NCI-H187 treated with DMSO at 0.1 percent for 48 hours (cell line): ENCODE results near the gene CCDC85B.

Source experiments
- DNase-seq: peaks from one replicate; lab custom pipeline; 2025; lab: John Stamatoyannopoulos, UW

Gene CCDC85B

DNA sequence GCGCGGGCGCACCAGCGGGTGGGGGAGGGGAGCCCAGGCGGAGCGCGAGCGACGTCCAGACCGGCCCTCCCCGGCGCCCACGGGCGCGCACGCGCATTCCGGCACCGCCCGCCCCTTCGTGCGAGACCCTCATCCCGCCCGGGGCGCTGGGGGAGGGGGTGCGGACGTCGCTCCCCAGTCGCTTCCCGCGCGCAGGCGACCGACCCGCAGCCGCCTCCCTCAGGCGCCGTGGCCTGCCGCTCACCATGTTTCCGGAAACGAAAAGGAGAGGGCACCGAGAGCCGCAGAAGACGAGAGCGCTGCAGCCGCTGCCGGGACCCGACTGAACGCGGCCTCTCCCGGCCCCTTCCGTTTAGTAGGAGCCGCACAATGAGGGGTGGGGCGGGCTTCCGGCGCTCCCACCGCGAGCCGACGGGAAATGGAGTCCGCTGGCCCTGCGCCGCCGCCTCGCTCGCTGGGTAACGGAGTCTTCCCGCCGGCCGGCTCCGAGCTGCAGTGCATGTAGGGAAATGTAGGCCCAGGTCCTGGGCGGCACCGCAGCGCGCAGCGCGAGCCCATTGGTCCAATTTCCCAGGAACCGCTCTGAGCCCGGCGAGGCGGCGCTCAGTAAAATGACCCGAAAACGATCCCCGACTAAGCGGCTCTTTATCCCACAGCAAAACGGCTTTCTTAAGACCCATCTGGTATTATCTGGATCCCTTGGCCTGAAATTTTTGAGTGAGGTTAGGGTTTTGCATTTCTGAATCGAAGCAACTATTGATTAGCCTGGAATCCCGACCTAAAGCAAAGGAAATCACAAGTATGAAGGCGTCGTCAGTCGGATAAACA is 32.4 kb upstream of the CCDC85B start, which contains the start of gene CFL1:
TSS of gene CFL1 (minus strand) at position 328 of the 828 bp plus-strand sequence. CDS start at position 247, 81 bp downstream.
- DNase-seq = peak; percentile 78

GRCh38 chr11:65858681-65859087 is 31.8 kb upstream of the CCDC85B start:
- no peak for DNase-seq

DNA sequence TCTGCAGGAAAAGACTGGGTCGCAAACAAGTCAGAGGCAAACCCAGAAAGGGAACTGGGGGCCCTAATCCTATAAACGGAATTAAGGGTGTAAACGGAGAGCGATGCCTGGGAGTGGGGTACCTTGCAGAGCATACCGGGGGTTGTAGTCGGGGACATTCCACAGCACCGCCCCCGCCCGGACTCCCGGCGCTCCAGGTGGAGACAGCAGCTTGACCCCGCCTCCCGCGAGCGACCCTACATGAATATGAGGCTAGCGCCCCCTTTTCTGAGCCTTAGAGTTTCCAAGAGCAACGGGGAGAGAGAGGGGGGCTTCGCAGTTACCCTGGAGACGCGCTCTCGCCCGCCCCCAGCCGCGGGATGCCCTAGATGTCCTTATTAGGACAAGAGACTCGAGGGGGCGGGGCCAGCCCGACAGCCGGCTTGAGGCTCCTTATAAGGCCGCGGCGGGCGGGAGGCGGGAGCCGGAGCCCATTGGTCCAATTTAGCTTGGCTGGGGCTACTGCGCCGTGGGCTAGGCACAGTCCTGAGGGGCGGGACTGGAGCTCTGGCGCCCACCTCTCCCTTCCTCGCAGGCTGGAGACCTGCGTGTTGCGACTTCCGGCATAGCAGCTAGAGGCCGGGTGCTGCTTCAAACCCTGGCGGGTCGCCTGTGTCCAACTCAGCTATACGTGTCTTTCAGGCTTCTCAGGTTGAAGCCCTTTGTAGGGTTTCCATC is 31.2 kb upstream of the CCDC85B start:
- DNase-seq = peak; percentile 68

DNA sequence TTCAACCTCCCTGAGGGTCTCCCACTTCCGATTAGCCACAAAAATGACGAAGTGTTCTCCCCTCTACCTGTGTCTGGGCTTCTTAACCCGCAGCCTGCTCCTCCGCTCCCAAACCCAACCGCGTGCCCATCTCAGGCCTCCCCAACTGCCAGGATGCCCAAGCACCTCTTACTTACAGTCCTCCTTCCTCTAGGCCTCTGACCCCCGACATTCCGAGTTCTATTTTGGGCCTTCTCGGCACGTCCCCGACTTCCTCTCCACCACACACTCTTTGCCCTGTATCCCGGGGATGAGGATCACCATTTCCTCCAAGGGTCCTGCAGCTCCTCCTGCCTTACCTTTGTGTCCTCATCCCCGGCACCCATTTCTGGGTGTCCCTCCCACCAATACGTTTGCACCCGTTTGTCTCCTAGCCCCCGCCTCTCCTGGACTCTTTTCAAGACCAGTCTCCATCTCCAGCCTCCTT is 30.6 kb upstream of the CCDC85B start:
- no peak for DNase-seq

- peak; percentile 75 for DNase-seq
Measured at GRCh38 chr11:65860278-65861164, 30.0 kb upstream of the CCDC85B start, which contains the start of gene MUS81. TSS of gene MUS81 (plus strand) at chr11:65860433. CDS start at chr11:65860754, 321 bp downstream.

- no peak for DNase-seq
Measured at GRCh38 chr11:65861165-65861505, 29.3 kb upstream of the CCDC85B start.

GRCh38 chr11:65861533-65862183 is 28.8 kb upstream of the CCDC85B start:
- no peak for DNase-seq

- no peak for DNase-seq
Measured at GRCh38 chr11:65862191-65862735, 28.2 kb upstream of the CCDC85B start.

GRCh38 chr11:65862941-65863888 is 27.3 kb upstream of the CCDC85B start:
- DNase-seq = no peak

DNA sequence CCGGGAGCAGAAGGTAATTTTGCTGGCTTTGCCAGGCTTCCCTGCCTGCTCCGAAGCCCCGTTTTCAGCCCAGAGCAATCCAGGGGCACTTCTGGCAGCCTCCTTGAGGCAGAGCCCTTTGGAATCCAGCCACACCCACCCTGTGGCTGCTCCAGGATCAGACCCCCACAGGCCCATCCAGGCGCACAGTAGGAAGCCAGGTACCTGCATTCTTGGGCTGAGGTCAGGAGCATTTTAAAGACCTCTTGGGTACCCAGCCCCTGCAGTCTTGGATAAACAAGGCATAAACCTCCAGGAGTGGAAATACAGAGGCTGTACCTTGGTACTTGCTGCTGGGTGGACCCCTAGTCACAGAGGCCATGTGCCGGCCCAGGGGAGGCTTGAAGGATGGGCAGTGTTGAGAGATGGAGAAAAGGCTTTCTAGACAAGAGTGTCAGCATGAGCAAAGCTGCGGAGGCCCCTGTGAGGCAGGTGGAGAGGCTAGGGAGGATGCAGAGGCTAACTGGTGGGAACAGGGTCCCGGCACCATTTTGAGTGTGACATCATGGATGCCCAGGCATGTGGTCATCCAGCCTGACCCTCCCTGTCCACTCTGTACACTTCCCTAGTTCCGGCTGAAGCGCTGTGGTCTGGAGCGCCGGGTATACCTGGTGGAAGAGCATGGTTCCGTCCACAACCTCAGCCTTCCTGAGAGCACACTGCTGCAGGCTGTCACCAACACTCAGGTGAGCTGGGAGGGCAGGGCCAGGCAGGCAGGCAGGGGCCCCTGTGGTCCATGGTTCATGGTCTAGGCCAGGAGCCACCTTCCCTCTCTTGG is 26.4 kb upstream of the CCDC85B start:
- DNase-seq = no peak

GRCh38 chr11:65864706-65865471 is 25.6 kb upstream of the CCDC85B start:
- DNase-seq = no peak

GRCh38 chr11:65865550-65866172 is 24.8 kb upstream of the CCDC85B start:
- DNase-seq = no peak

DNA sequence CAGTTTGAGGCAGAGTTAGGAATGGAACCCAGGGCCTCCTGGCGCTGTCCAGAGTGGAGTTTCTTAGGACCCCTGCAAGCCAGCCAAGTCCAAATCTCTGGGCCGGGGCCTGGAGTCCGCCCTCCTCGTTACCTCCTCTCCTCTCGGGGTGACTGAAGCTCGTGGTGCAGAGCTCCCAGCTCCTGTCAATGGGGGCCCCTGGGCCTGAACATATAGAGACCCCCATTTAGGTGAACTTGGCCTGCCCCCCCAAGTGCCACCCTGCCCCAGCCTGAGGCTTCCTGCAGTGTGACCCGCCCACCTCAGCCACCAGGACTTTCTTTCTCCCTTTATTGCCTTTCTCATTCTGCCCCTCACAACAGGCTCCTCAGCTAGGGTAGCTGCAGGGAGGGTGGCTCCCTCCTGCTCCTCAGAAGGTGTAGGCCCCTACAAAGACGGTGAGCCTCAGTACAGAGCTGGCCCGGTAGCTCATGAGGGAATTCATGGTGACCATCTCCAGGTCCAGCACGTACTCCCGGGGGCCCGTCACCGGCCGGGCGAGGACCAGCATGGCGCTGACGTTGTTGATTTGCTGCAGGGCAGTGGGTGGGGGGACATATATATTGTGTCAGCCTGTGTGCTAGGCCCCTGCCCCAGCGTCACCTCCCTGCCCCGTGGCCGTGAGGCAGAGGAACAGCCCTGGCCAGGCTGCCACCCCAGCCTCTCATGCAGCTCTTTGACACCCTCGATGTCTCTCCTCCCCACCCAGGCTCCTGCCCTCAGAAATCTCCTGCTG is 23.8 kb upstream of the CCDC85B start:
- no peak for DNase-seq

DNA sequence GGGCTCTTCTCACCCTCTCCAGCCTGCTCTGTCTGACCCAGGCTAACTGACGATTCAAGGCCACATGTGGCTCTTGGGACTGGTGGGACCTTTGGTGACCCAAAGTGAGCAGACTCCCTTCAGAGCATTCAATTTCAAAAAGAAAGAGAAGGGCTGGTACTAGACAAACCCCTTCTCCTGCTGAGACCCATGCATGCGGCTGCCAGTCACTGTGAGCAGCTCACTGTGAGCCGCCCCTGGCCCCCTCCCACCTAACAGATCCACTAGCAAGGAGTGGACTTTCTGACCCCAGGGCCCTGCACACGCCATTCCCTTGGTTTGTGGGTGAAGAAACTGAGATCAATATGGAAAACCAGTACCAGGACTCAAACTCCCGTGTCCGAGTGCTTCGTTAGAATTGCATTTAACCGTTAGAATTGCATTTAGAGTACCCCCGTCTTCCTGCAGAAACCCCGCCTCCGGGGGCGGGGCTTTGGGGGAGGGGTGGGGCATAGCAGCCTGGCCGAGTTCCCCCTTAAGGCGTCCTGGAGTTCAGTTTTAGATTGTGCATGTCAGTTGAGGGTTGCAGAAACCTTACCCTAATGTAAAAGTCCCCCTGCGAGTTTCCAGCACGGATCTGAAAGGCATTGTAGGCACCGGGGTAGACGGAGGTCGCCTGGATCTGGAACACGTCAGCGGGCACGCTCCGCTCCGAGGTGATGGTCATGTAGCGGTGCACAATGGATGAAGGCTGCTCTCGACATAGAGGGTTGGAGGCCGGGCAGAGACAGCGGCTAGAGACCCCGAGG is 23.0 kb upstream of the CCDC85B start:
- no peak for DNase-seq

DNA sequence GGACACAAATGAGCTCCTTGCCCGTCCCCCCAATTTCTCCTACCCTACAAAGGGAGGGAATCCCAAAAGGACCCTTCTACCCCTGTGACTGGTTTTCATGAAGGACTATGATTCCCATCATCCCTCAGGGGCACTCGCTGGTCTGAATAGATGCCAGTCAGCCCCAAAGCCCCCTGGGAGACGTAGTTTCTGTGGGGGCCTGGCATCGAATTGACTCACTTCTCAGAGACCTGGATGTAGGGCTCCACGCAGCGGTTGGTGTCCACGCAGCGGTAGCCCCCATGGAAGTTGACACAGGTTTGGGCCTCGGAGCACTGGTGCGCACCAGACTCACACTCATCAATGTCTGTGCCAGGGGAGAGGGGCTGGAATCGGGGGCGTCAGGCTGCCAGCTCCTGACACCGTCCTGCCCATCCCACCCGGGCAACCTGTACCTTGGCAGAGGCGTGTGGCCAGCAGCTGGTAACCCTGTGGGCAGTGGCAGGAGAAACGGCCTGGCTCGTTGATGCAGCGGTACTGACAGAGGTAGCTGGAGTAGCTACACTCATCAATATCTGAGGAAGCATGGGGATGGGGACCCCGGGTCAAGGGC is 22.3 kb upstream of the CCDC85B start:
- DNase-seq = no peak

DNA sequence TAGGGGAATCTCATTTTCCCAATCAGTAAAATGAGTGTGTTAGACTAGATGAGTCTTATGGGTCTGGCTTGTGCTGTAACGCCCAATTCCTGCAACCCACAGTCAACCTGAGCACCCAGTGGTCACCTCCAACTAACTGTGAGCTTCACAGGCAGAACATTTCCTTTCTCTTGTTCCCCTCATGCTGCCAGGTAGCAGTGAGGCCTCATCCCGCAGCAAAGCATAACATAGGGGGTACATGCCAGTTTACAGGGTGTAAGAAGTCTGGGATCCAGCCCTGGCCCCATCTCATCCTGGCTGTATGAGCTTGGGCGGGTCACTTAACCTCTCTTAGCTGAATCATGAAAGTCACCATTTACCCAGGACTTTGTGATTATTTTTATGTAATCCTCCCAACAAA is 21.6 kb upstream of the CCDC85B start:
- DNase-seq = no peak
